GM10847 (cell line): ENCODE data around the gene PEX14.

Experiments used
- POLR2A ChIP-seq: IDR thresholded peaks from 2 replicates; pipeline ENCODE4 v1.6.1; 2011; ENCODE audit not compliant: insufficient read length; ENCODE audit errors: extremely low read depth

PEX14 gene

GRCh38 chr1:10630661-10631120, 155.9 kb downstream of the PEX14 start:
- TF ChIP-seq POLR2A: no peak

GRCh38 chr1:10631121-10631810, 156.5 kb downstream of the PEX14 start:
- no peak for TF ChIP-seq POLR2A

GRCh38 chr1:10631811-10632593, 157.3 kb downstream of the PEX14 start:
- no peak for TF ChIP-seq POLR2A

- no peak for TF ChIP-seq POLR2A
Observed at GRCh38 chr1:10632691-10633090, 157.9 kb downstream of the PEX14 start.

- TF ChIP-seq POLR2A: no peak
Observed at GRCh38 chr1:10633416-10633815, 158.7 kb downstream of the PEX14 start.

- TF ChIP-seq POLR2A: no peak
Observed at GRCh38 chr1:10634075-10634427, 159.3 kb downstream of the PEX14 start.

GRCh38 chr1:10634428-10635084, 159.8 kb downstream of the PEX14 start:
- TF ChIP-seq POLR2A: no peak

GRCh38 chr1:10635085-10635896, 160.5 kb downstream of the PEX14 start:
- no peak for TF ChIP-seq POLR2A

- no peak for TF ChIP-seq POLR2A
Observed at GRCh38 chr1:10635992-10636391, 161.2 kb downstream of the PEX14 start.

GRCh38 chr1:10637400-10637799, 162.7 kb downstream of the PEX14 start:
- no peak for TF ChIP-seq POLR2A

GRCh38 chr1:10637834-10638558, 163.2 kb downstream of the PEX14 start:
- TF ChIP-seq POLR2A: no peak

GRCh38 chr1:10638559-10639005, 163.8 kb downstream of the PEX14 start:
- no peak for TF ChIP-seq POLR2A

- no peak for TF ChIP-seq POLR2A
Observed at GRCh38 chr1:10639011-10639774, 164.4 kb downstream of the PEX14 start.

- no peak for TF ChIP-seq POLR2A
Observed at GRCh38 chr1:10639775-10640578, 165.2 kb downstream of the PEX14 start.
